ENCODE data around the gene EPAS1. TPM values are rescaled to one million over a fixed set of nuclear protein-coding genes. Genes with fewer than 3 reads are reported as not detected.

EPAS1 gene
- total and polyA plus RNA-seq, 2 of the 13 experiments (the other 11 are each of a cell fraction or from before 2014, with no cell fraction given), result 47.1 to 182 TPM

GRCh38 chr2:46326231-46326980 is 29.2 kb downstream of the EPAS1 start (continued):
- TF ChIP-seq CCDC6 (CRISPR knock-in tag; IDR thresholded peaks at IDR 0.05) (peak; percentile 20; the same call in 1 of the 2 replicates), CBX1 (IDR thresholded peaks at IDR 0.05; ENCODE audit: low read depth) (peak; percentile 46), ATRX (CRISPR knock-in tag; IDR thresholded peaks at IDR 0.05; ENCODE audit: borderline replicate concordance) (no peak), FLYWCH1 (CRISPR knock-in tag; IDR thresholded peaks at IDR 0.05) (no peak), ZNF33B (CRISPR knock-in tag; IDR thresholded peaks at IDR 0.05) (peak; percentile 97), ZNF746 (CRISPR knock-in tag; IDR thresholded peaks at IDR 0.05) (peak; percentile 86; the same call in 1 of the 2 replicates), ZNF709 (CRISPR knock-in tag; IDR thresholded peaks at IDR 0.05) (no peak), ZBTB38 (CRISPR knock-in tag; IDR thresholded peaks at IDR 0.05) (no peak), POGZ (CRISPR knock-in tag; IDR thresholded peaks at IDR 0.05) (peak; percentile 95), SNAI1 (CRISPR knock-in tag; IDR thresholded peaks at IDR 0.05; ENCODE audit: borderline replicate concordance) (no peak), ZNF550 (CRISPR knock-in tag; IDR thresholded peaks at IDR 0.05; ENCODE audit: borderline replicate concordance) (no peak), AKAP8 (CRISPR knock-in tag; IDR thresholded peaks at IDR 0.05) (no peak), ARHGAP35 (CRISPR knock-in tag; IDR thresholded peaks at IDR 0.05; ENCODE audit: borderline replicate concordance) (no peak; the same call in 1 of the 2 replicates), ZMYM2 (CRISPR knock-in tag; IDR thresholded peaks at IDR 0.05) (0 out of 2 replicates have a peak, but pooled peaks have one; percentile 48), TMF1 (CRISPR knock-in tag; IDR thresholded peaks at IDR 0.05; ENCODE audit: low read depth) (no peak), ZNF441 (CRISPR knock-in tag; IDR thresholded peaks at IDR 0.05; ENCODE audit: borderline replicate concordance) (0 out of 2 replicates have a peak, but pooled peaks have one; percentile 14), PRDM4 (CRISPR knock-in tag; IDR thresholded peaks at IDR 0.05; ENCODE audit: borderline replicate concordance) (no peak), FIP1L1 (IDR thresholded peaks at IDR 0.05; ENCODE audit: borderline replicate concordance, insufficient read depth, low read depth, low read length) (no peak), TCF12 (IDR thresholded peaks at IDR 0.05) (no peak), TCF12 (CRISPR knock-in tag; IDR thresholded peaks at IDR 0.05) (peak; percentile 74; the same call in 1 of the 2 replicates), FOXC1 (CRISPR knock-in tag; IDR thresholded peaks at IDR 0.05; ENCODE audit: borderline replicate concordance) (peak; percentile 59; the same call in 1 of the 2 replicates)
- TF ChIP-seq, protein P1, sequence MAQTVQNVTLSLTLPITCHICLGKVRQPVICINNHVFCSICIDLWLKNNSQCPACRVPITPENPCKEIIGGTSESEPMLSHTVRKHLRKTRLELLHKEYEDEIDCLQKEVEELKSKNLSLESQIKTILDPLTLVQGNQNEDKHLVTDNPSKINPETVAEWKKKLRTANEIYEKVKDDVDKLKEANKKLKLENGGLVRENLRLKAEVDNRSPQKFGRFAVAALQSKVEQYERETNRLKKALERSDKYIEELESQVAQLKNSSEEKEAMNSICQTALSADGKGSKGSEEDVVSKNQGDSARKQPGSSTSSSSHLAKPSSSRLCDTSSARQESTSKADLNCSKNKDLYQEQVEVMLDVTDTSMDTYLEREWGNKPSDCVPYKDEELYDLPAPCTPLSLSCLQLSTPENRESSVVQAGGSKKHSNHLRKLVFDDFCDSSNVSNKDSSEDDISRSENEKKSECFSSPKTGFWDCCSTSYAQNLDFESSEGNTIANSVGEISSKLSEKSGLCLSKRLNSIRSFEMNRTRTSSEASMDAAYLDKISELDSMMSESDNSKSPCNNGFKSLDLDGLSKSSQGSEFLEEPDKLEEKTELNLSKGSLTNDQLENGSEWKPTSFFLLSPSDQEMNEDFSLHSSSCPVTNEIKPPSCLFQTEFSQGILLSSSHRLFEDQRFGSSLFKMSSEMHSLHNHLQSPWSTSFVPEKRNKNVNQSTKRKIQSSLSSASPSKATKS (CRISPR knock-in tag; IDR thresholded peaks at IDR 0.05), result no peak
- TF ChIP-seq, protein P2, sequence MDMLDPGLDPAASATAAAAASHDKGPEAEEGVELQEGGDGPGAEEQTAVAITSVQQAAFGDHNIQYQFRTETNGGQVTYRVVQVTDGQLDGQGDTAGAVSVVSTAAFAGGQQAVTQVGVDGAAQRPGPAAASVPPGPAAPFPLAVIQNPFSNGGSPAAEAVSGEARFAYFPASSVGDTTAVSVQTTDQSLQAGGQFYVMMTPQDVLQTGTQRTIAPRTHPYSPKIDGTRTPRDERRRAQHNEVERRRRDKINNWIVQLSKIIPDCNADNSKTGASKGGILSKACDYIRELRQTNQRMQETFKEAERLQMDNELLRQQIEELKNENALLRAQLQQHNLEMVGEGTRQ (IDR thresholded peaks at IDR 0.05; ENCODE audit: low read depth, low read length), result peak; percentile 97
- TF ChIP-seq, protein P2 (CRISPR knock-in tag; IDR thresholded peaks at IDR 0.05; ENCODE audit: borderline replicate concordance), result peak; percentile 98; the same call in 1 of the 2 replicates
